HCT116 (cell line): ENCODE data around the gene PHC3. TPM values are rescaled to one million over a fixed set of nuclear protein-coding genes. Genes with fewer than 3 reads are reported as not detected.

Experiments used
- ATAC-seq: fragments of 200-7000 bp; cut with Tn5 transposase; 2 replicates; pipeline ENCODE4 v1.9.1; 2020; ENCODE audit warnings: mild to moderate bottlenecking, moderate library complexity
- BruUV-seq: library from RNA; stranded (reverse); fragments of 400-500 nt; replicated peaks from 2 replicates; lab custom pipeline; 2021; lab: Mats Ljungman, UMichigan
- CTCF ChIA-PET: fragments of 300-600 bp; sonication (Branson Sonifier 250); formaldehyde crosslinking; loops from one replicate; lab custom pipeline; 2021; ENCODE audit warnings: antibody characterized with exemption; lab: Charles Lee
- POLR2A ChIA-PET: fragments of 300-600, 350-600 bp; sonication (Branson Sonifier 250); formaldehyde crosslinking; loops from one replicate; lab custom pipeline; 2021; ENCODE audit warnings: antibody characterized with exemption; lab: Charles Lee
- RAD21 ChIA-PET, 2 experiments: fragments of 300-600 bp; sonication (Branson Sonifier 250); formaldehyde crosslinking; loops; one replicate each; lab custom pipeline; 2023; ENCODE audit warnings: low total read pairs in 2 of 2; ENCODE audit not compliant: uncharacterized antibody in 2 of 2, unreplicated experiment in 2 of 2, low non-redundant PET in 1 of 2; lab: Charles Lee
- DNase-seq: peaks from one replicate; pipeline ENCODE4 v3.0.0-alpha.2; 2010; ENCODE audit warnings: low read depth, low spot score
- H2AFZ ChIP-seq: fragments of 200-600 bp; shearing (Covaris generic), sonication (generic); 2 replicates; pipeline ENCODE4 v1.6.1; 2017; ENCODE audit warnings: low read depth, mixed run types, mixed read lengths, antibody characterized with exemption, low read length; ENCODE audit not compliant: poor library complexity, severe bottlenecking
- H3K27ac ChIP-seq: 2 replicates; pipeline ENCODE4 v1.5.1; 2012; ENCODE audit warnings: low read depth, low read length
- H3K27me3 ChIP-seq: fragments of 200-600 bp; sonication (generic); 2 replicates; pipeline ENCODE4 v1.6.1; 2016; ENCODE audit warnings: mixed run types, low read length, mixed read lengths; ENCODE audit not compliant: insufficient read depth
- H3K36me3 ChIP-seq, 2 experiments: fragments of 200-500 bp in 1 of 2; fragments of 200-600 bp in 1 of 2; sonication (Bioruptor generic) in 1 of 2; sonication (generic) in 1 of 2; 2 replicates each; pipeline versions ENCODE4 v1.5.1 to v1.6.1; 2014 to 2016; ENCODE audit warnings: low read length in 2 of 2, inconsistent platforms in 1 of 2, mixed read lengths in 1 of 2, mixed run types in 1 of 2; ENCODE audit not compliant: insufficient read depth in 2 of 2, control insufficient read depth in 1 of 2
- H3K4me1 ChIP-seq, 2 experiments: fragments of 200-600 bp in 1 of 2; sonication (generic) in 1 of 2; 2 replicates each; pipeline versions ENCODE4 v1.5.1 to v1.6.1; 2012 to 2017; ENCODE audit warnings: low read length in 2 of 2, inconsistent platforms in 1 of 2, mild to moderate bottlenecking in 1 of 2, mixed read lengths in 1 of 2, mixed run types in 1 of 2, moderate library complexity in 1 of 2; ENCODE audit not compliant: insufficient read depth in 2 of 2, control insufficient read depth in 1 of 2
- H3K4me2 ChIP-seq: fragments of 200-600 bp; sonication (generic); 2 replicates; pipeline ENCODE4 v1.6.1; 2017; ENCODE audit warnings: mixed run types, low read length, mixed read lengths
- H3K4me3 ChIP-seq, 2 experiments: fragments of 200-600 bp in 1 of 2; sonication (generic) in 1 of 2; replicated peaks in 1 of 2; 2 replicates each; pipeline ENCODE4 v1.5.1; 2011 to 2016; ENCODE audit warnings: low read length in 2 of 2, control low read depth in 1 of 2, low read depth in 1 of 2, mild to moderate bottlenecking in 1 of 2, mixed read lengths in 1 of 2, mixed run types in 1 of 2
- H3K79me2 ChIP-seq: fragments of 200-600 bp; sonication (generic); 2 replicates; pipeline ENCODE4 v1.6.1; 2017; ENCODE audit warnings: mild to moderate bottlenecking, mixed run types, low read length, moderate library complexity, mixed read lengths; ENCODE audit not compliant: insufficient read depth
- H3K9ac ChIP-seq: fragments of 200-600 bp; sonication (generic); 2 replicates; pipeline ENCODE4 v1.6.1; 2016; ENCODE audit warnings: low read length, mixed read lengths
- H3K9me2 ChIP-seq: fragments of 200-600 bp; sonication (generic), shearing (Covaris generic); 2 replicates; pipeline ENCODE4 v1.6.1; 2017; ENCODE audit warnings: mixed run types, mild to moderate bottlenecking, moderate library complexity; ENCODE audit not compliant: insufficient read depth
- H3K9me3 ChIP-seq, 2 experiments: fragments of 200-500 bp in 1 of 2; fragments of 200-600 bp in 1 of 2; sonication (Bioruptor generic) in 1 of 2; sonication (generic) in 1 of 2; 2 replicates each; pipeline ENCODE4 v1.6.1; 2014 to 2017; ENCODE audit warnings: low read length in 2 of 2, mixed read lengths in 2 of 2, inconsistent platforms in 1 of 2, low read depth in 1 of 2, mild to moderate bottlenecking in 1 of 2, mixed run types in 1 of 2, moderate library complexity in 1 of 2; ENCODE audit not compliant: control insufficient read depth in 1 of 2, insufficient read depth in 1 of 2
- H4K20me1 ChIP-seq: fragments of 200-600 bp; sonication (generic), shearing (Covaris generic); 2 replicates; pipeline ENCODE4 v1.6.1; 2017; ENCODE audit warnings: mixed run types, mild to moderate bottlenecking, moderate library complexity; ENCODE audit not compliant: insufficient read depth
- ATF3 ChIP-seq: IDR thresholded peaks from 2 replicates; pipeline ENCODE4 v1.6.1; 2012
- CEBPB ChIP-seq: IDR thresholded peaks from 2 replicates; pipeline ENCODE4 v1.6.1; 2012; ENCODE audit warnings: low read depth
- CTCF ChIP-seq, 3 experiments: fragments of 200-600 bp in 1 of 3; sonication (generic) in 1 of 3; IDR thresholded peaks in 2 of 3; conservative IDR thresholded peaks in 1 of 3; 2 replicates each; pipeline ENCODE4 v1.5.1; 2012 to 2017; ENCODE audit warnings: low read depth in 2 of 3, low read length in 2 of 3, antibody characterized with exemption in 1 of 3, borderline replicate concordance in 1 of 3, control low read depth in 1 of 3, mild to moderate bottlenecking in 1 of 3, mixed read lengths in 1 of 3, mixed run types in 1 of 3, moderate library complexity in 1 of 3; ENCODE audit not compliant: insufficient read depth in 1 of 3
- FOSL1 ChIP-seq: IDR thresholded peaks from 2 replicates; pipeline ENCODE4 v1.6.1; 2012; ENCODE audit warnings: low read depth
- JUND ChIP-seq: IDR thresholded peaks from 2 replicates; pipeline ENCODE4 v1.6.1; 2012
- MAX ChIP-seq: IDR thresholded peaks from 2 replicates; pipeline ENCODE4 v1.6.1; 2012
- RAD21 ChIP-seq: IDR thresholded peaks from 2 replicates; pipeline ENCODE4 v1.6.1; 2012; ENCODE audit warnings: low read depth, mild to moderate bottlenecking
- REST ChIP-seq: IDR thresholded peaks from 2 replicates; pipeline ENCODE4 v1.6.1; 2012; ENCODE audit warnings: low read depth
- SP1 ChIP-seq: IDR thresholded peaks from 2 replicates; pipeline ENCODE4 v1.6.1; 2012; ENCODE audit warnings: low read depth
- ZBTB33 ChIP-seq: IDR thresholded peaks from 2 replicates; pipeline ENCODE4 v1.6.1; 2011; ENCODE audit warnings: mild to moderate bottlenecking, low read length, moderate library complexity; ENCODE audit not compliant: insufficient replicate concordance; ENCODE audit errors: extremely low read depth
- ZFX ChIP-seq: fragments of 450-650 bp; IDR thresholded peaks from 2 replicates; pipeline ENCODE4 v1.6.1; 2017
- ZNF274 ChIP-seq: fragments of 200-500 bp; sonication (Bioruptor generic); IDR thresholded peaks from 2 replicates; pipeline ENCODE4 v1.6.1; 2014; ENCODE audit warnings: mild to moderate bottlenecking, low read depth, low read length, inconsistent platforms
- intact Hi-C: fragments of 100-400 bp; cut with micrococcal nuclease; formaldehyde crosslinking; loops from 2 replicates; pipeline ENCODE4 v1.10.0; 2022
- total RNA-seq: library from RNA; stranded (reverse); gene quantifications from one replicate; pipeline ENCODE4 v1.2.1, GENCODE V29; 2021; ENCODE audit not compliant: unreplicated experiment

Gene PHC3
- total RNA-seq, 1 experiment from 2014 or later, result 40.1 TPM

DNA sequence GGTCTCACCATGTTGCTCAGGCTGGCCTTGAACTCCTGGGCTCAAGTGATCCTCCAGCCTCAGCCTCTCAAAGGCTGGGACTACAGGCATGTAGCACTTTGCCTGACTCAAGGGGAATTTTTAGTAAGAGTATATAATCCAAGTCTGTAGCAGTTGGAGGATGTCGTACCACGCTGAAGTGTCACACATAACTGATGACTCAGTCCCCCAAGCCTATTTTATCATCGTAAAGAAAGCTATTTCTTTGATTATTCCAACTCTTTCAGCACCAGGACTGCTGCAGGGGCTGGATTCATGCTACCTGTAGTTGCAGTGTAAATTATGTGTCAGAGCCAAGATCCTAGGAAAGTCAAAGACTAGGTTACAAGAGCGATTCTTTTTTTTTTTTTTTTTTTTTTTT is 39.3 kb upstream of the PHC3 start:
- RAD21 ChIA-PET, result no interaction called here
- DNase-seq (no peak), ATAC-seq (no peak)
- Histone ChIP-seq H4K20me1 (peaks cover 4% of the 10 kb centered on the region; the same call in 1 of the 2 replicates), H2AFZ (no peak overlapping the region), H3K9ac (no peak overlapping the region), H3K4me2 (0 out of 2 replicates have a peak overlapping the region, but pooled peaks have one; percentile 5), H3K4me3 (no peak overlapping the region), H3K27ac (no peak overlapping the region), H3K27me3 (no peaks in the 10 kb centered on the region), H3K9me3 (no peaks in the 10 kb centered on the region), H3K79me2 (peaks cover 28% of the 10 kb centered on the region), H3K36me3 (no peaks in the 10 kb centered on the region)
- BruUV-seq, result no TSS peak
- intact Hi-C loops, result loop anchor here (5.0 kb wide), 1 partner anchor 39 kb away; the partner anchor contains the start of gene PHC3
- POLR2A ChIA-PET, result interaction anchor here (0.7 to 1.5 kb wide), 2 partner anchors 10 to 37 kb away, joined by 3 to 6 read pairs; no protein-coding TSS in a partner anchor
- CTCF ChIA-PET, result no interaction called here
- no peak for TF ChIP-seq MAX
- TF ChIP-seq ATF3, result no peak
- no peak for TF ChIP-seq SP1
- TF ChIP-seq ZNF274, result no peak
- TF ChIP-seq FOSL1, result no peak
- no peak for TF ChIP-seq JUND
- TF ChIP-seq CEBPB, result no peak
- TF ChIP-seq, all 23 proteins: peak for 0
- Histone ChIP-seq H3K4me1 (peaks cover 0 to 22% of the 10 kb centered on the region in 2 experiments; a peak in 3 of 4 replicates), H3K9me2 (no peaks in the 10 kb centered on the region)

DNA sequence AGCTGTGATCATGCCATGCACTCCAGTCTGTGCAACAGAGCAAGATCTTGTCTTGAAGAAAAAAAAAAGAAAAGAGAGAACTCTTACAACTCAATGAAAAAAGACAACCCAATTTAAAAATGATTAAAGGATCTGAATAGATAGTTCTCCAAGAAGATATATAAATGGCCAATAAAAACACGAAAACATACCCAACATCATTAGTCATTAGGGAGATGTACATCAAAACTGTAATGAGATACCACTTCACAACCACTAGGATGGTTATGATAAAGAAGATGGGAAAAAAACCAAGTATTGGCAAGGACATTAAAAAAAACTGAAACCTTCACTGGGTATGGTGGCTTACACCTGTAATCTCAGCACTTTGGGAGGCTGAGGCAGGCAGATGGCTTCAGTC is 38.3 kb upstream of the PHC3 start:
- no TSS peak for BruUV-seq
- POLR2A ChIA-PET, result no interaction called here
- Histone ChIP-seq H3K27ac (no peak overlapping the region), H4K20me1 (peaks cover under 1% of the 10 kb centered on the region; the same call in 1 of the 2 replicates), H3K4me1 (peaks cover 0 to 22% of the 10 kb centered on the region in 2 experiments; a peak in 3 of 4 replicates), H3K9ac (no peak overlapping the region), H3K4me2 (no peak overlapping the region), H2AFZ (peak overlapping the region; percentile 1), H3K36me3 (no peaks in the 10 kb centered on the region), H3K27me3 (no peaks in the 10 kb centered on the region), H3K79me2 (peaks cover 20% of the 10 kb centered on the region), H3K9me2 (no peaks in the 10 kb centered on the region), H3K4me3 (no peak overlapping the region), H3K9me3 (no peaks in the 10 kb centered on the region)
- ATAC-seq, result no peak
- DNase-seq, result no peak
- intact Hi-C loops, result loop anchor here (5.0 kb wide), 1 partner anchor 38 kb away; the partner anchor contains the start of gene PHC3
- RAD21 ChIA-PET, result no interaction called here
- CTCF ChIA-PET, result no interaction called here
- TF ChIP-seq FOSL1, result no peak
- no peak for TF ChIP-seq CEBPB
- TF ChIP-seq RAD21, result no peak
- TF ChIP-seq REST, result no peak
- TF ChIP-seq CTCF (IDR thresholded peaks at IDR 0.05 in 2 of 3, conservative IDR thresholded peaks at IDR 0.05 in 1 of 3; ENCODE audit: borderline replicate concordance in 1 of 3, insufficient read depth in 1 of 3, low read depth in 2 of 3, low read length in 2 of 3), result no peak
- TF ChIP-seq ZBTB33, result no peak
- TF ChIP-seq ZFX, result no peak
